Measurements from ENCODE around the gene CEP70. TPM values are rescaled to one million over a fixed set of nuclear protein-coding genes. Genes with fewer than 3 reads are reported as not detected.
"Not testable (repeated sequence)": the region's sequence is repeated elsewhere in the genome, so short reads cannot be mapped to it uniquely, and the experiment has no call there.

Gene CEP70
- total RNA-seq, 4 donors from 2014 or later, result 68.3 to 100 (median 71.9) TPM

DNA sequence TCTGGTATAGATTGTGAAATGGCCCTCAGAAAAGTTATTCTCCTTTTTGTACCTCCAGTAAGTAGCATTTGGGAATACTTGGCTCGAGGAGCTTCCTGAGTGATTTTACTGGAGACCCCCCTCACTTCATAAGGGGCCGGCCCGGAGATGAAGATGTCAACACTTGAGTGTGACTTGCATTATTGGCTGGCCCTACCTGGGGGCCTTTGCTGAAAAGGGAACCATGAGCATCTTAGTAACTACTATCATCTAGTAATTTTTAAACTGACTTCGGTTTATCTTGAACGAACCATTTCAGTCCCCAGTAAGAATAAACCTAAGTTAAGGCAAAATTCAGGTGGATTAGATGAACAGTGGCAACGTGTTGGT is 15.8 kb upstream of the CEP70 start:
- Histone ChIP-seq H3K4me1 (peaks cover 13 to 15% of the 10 kb centered on the region in 2 donors), H3K27me3 (no peaks in the 10 kb centered on the region), H3K27ac (peak overlapping the region; percentile 20 to 97 (median 94)), H3K9me3 (no peaks in the 10 kb centered on the region), H3K4me3 (replicated peaks in 1 of 3) (peak overlapping the region in 1 of 3 donors; percentile 83), H3K36me3 (no peaks in the 10 kb centered on the region)
- 64 to 66% methylated on average over 6 of the region's 6 CpGs for WGBS, 2 donors
- no peak for DNase-seq
- TF ChIP-seq POLR2A (IDR thresholded peaks at IDR 0.05), result no peak
- TF ChIP-seq, protein P1, sequence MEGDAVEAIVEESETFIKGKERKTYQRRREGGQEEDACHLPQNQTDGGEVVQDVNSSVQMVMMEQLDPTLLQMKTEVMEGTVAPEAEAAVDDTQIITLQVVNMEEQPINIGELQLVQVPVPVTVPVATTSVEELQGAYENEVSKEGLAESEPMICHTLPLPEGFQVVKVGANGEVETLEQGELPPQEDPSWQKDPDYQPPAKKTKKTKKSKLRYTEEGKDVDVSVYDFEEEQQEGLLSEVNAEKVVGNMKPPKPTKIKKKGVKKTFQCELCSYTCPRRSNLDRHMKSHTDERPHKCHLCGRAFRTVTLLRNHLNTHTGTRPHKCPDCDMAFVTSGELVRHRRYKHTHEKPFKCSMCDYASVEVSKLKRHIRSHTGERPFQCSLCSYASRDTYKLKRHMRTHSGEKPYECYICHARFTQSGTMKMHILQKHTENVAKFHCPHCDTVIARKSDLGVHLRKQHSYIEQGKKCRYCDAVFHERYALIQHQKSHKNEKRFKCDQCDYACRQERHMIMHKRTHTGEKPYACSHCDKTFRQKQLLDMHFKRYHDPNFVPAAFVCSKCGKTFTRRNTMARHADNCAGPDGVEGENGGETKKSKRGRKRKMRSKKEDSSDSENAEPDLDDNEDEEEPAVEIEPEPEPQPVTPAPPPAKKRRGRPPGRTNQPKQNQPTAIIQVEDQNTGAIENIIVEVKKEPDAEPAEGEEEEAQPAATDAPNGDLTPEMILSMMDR (IDR thresholded peaks at IDR 0.05), result no peak
- intact Hi-C loops (cut with DNase I), result loop anchor here (10.0 kb wide), 1 partner anchor 75 kb away; no protein-coding TSS in a partner anchor

DNA sequence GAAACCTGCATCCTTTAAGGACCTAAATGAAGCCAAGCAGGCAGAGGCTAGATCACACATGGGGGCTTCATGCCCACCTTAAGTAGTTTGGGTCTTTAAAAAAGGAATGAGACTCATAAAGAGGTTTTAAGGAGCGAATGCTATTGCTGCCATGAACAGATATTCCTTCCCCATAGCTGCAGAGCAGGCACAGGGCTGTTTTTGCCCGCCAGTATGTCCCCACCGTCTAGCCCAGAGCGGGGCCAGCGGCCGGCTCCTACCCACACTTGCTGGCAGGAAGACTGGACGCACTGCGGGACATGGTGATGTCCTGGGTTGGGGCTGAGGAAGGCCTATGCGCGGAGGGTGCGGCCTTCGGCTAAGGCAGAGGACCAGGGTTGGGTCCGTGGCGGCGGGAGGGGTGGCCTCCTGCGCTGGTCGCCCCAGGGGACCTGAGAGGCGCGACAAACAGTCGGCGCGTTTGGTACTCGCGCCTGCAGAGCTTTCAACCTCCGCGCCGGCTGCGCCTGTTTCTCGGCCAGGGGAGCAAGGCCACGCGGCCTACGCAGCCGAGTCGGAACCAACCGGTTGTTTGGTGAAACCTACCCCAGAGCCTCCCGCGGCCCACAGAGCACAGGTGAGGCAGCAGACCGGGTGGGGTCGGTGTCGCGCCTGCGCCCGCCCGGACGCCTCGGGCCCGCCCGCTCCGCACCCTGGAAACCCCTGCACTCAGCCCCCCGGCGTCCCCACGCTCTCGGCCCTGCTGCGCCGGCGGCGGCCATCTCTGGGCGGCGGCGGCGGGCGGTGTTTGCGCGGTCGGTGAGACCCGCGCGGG is 14.5 kb upstream of the CEP70 start, which contains the start of gene FAIM:
TSS of gene FAIM (plus strand) at position 450 of the 814 bp plus-strand sequence. CDS start 10,956 bp downstream, outside the sequence.
- no peaks in the 10 kb centered on the region for H3K27me3 ChIP-seq
- whole genome bisulfite sequencing, 2 donors, result 13 to 16% methylated on average over 11 to 15 of the region's 68 CpGs
- H3K4me1 ChIP-seq, result peaks cover 13 to 15% of the 10 kb centered on the region in 2 donors
- intact Hi-C loops (cut with DNase I), result loop anchor here (10.0 kb wide), 1 partner anchor 76 kb away; no protein-coding TSS in a partner anchor
- peak within 1 kb of the TSS; percentile 90 to 97 (median 94) for H3K27ac ChIP-seq
- TF ChIP-seq POLR2A (IDR thresholded peaks at IDR 0.05), result peak in 1 of 2 donors; percentile 47
- TF ChIP-seq, protein P1 (IDR thresholded peaks at IDR 0.05), result no peak
- no peaks in the 10 kb centered on the region for H3K36me3 ChIP-seq
- peak; percentile 78 to 80 for DNase-seq
- H3K4me3 ChIP-seq (replicated peaks in 1 of 3), result peak within 1 kb of the TSS; percentile 1 to 83 (median 19)
- H3K9me3 ChIP-seq, result no peaks in the 10 kb centered on the region

GRCh38 chr3:138604106-138604595 is 10.1 kb upstream of the CEP70 start:
- not testable (repeated sequence) for H3K36me3 ChIP-seq; H3K4me3 ChIP-seq (replicated peaks in 1 of 3); DNase-seq; H3K27me3 ChIP-seq; H3K9me3 ChIP-seq; H3K27ac ChIP-seq
- intact Hi-C loops (cut with DNase I), result loop anchor here (10.0 kb wide), 1 partner anchor 81 kb away; no protein-coding TSS in a partner anchor
- peaks cover 9 to 11% of the 10 kb centered on the region in 2 donors for H3K4me1 ChIP-seq
- 97% methylated on average over 5 of the region's 5 CpGs for WGBS, 2 donors

DNA sequence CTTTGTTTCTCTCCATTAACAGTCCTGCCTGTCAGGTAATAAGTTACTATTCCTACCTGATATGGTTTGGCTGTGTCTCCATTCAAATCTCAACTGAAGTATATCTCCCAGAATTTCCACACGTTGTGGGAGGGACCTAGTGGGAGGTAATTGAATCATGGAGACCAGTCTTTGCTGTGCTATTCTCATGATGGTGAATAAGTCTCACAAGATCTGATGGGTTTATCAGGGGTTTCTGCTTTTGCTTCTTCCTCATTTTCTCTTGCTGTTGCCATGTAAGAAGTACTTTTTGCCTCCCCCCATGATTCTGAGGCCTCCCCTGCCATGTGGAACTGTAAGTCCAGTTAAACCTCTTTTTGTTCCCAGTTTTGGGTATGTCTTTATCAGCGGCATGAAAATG is 7.6 kb upstream of the CEP70 start:
- WGBS, 2 donors, result 78 to 91% methylated on average over 2 of the region's 2 CpGs
- H3K4me1 ChIP-seq; H3K36me3 ChIP-seq; H3K27ac ChIP-seq; DNase-seq; H3K4me3 ChIP-seq (replicated peaks in 1 of 3); H3K27me3 ChIP-seq; H3K9me3 ChIP-seq: not testable (repeated sequence)
- intact Hi-C loops (cut with DNase I), result loop anchor here (10.0 kb wide), 1 partner anchor 83 kb away; no protein-coding TSS in a partner anchor

DNA sequence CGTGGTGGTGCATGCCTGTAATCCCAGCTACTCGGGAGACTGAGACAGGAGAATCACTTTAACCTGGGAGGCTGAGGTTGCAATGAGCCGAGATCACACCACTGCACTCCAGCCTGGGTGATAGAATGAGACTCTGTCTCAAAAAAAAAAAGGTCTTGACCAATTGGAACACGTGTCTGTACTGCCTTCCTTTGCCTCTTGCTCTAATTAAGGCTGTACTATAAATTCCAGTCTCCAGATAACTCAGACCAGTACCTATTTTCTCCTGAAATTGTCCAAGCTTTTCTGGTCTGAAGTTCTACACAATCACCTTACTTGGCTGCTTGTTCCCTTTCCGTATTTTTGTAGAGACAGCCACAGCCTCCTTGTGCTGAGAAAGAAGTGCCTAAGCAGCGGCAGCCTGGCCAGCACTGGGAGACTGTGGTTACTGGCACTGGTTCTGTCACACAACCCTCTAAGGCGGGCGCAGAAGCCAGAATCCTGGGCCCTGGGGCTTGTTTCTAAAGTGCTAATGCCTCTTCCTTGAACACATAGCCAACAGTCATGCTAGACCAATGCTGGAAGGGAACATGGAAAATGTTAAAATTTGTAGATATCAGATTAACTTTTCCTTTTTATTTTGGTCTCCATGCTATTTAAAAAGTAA is 6.2 kb upstream of the CEP70 start:
- DNase-seq, result no peak
- H3K9me3 ChIP-seq, result no peaks in the 10 kb centered on the region
- H3K27me3 ChIP-seq, result no peaks in the 10 kb centered on the region
- H3K27ac ChIP-seq, result no peak overlapping the region
- H3K4me3 ChIP-seq (replicated peaks in 1 of 3), result no peak overlapping the region
- H3K36me3 ChIP-seq, result no peaks in the 10 kb centered on the region
- intact Hi-C loops (cut with DNase I), result loop anchor here (10.0 kb wide), 1 partner anchor 85 kb away; no protein-coding TSS in a partner anchor
- TF ChIP-seq, protein P1 (IDR thresholded peaks at IDR 0.05), result no peak
- no peak for TF ChIP-seq POLR2A (IDR thresholded peaks at IDR 0.05)
- WGBS, 2 donors, result 78 to 84% methylated on average over 8 of the region's 8 CpGs
- H3K4me1 ChIP-seq, result no peaks in the 10 kb centered on the region

Data from thyroid gland (tissue), 4 donors.